Keratinocyte (primary cell): ENCODE results near the gene FURIN.

ENCODE experiments used
- CTCF ChIP-seq, 3 experiments: IDR thresholded peaks in 1 of 3; conservative IDR thresholded peaks in 1 of 3; optimal IDR thresholded peaks in 1 of 3; 2 replicates in 2 of 3; 3 replicates in 1 of 3; pipeline versions ENCODE3 to v1.5.1; 2011; ENCODE audit warnings: low read length in 3 of 3, mild to moderate bottlenecking in 3 of 3, moderate library complexity in 2 of 3, control low read depth in 1 of 3, inconsistent platforms in 1 of 3; ENCODE audit not compliant: insufficient read depth in 2 of 3; ENCODE audit errors: extremely low read depth in 1 of 3
- EZH2 ChIP-seq: IDR thresholded peaks from one replicate; pipeline ENCODE4 v1.6.1; 2012; ENCODE audit warnings: inconsistent platforms, mild to moderate bottlenecking, low read length, moderate library complexity

DNA sequence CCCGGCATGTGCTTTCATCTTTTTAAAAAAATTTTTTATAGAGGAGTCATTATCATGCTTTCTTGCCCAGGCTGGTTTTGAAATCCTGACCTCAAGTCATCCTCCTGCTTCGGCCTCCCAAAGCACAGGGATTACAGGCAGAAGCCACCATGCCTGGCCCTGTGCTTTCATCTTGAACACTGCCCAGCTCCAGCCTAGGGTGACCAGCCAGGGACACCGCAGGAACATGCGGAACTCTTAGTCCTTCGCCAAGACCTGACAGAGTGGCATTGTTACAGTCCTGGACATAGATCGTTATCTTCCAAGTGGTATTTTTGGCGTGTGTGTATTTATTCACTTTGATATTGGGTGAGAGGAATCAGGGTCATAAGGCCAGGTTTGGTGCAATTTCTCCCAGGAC is 7.9 kb upstream of the FURIN start:
- no peak for TF ChIP-seq CTCF (optimal IDR thresholded peaks at IDR 0.05 in 1 of 3, IDR thresholded peaks at IDR 0.05 in 1 of 3, conservative IDR thresholded peaks at IDR 0.05 in 1 of 3; ENCODE audit: extremely low read depth in 1 of 3, insufficient read depth in 2 of 3, low read length in 3 of 3)
- TF ChIP-seq EZH2: no peak
